Cardiac ventricle fibroblast (primary cell): Measurements from ENCODE around the gene ABCC6. TPM values are rescaled to one million over a fixed set of nuclear protein-coding genes. Genes with fewer than 3 reads are reported as not detected.

ENCODE experiments used
- total RNA-seq: library from RNA; depleted of rRNA; stranded (reverse); fragments of >200 nt; gene quantifications from 2 replicates; pipeline ENCODE4 v1.2.3, GENCODE V29; 2015

The ABCC6 gene
- 0.12 and 1.4 TPM in 2 replicates for total RNA-seq

GRCh38 chr16:16222850-16223661 is at the start of gene ABCC6:
Gene ABCC6, minus strand, starts transcription at chr16:16223494. Its CDS starts 60 bp downstream, at chr16:16223434.

Other genes starting within 250 kb of the ABCC6 start
- gene NOMO3, start 9.0 kb upstream of the ABCC6 start, total RNA-seq = 34.3 and 70.9 TPM in 2 replicates
- 4.7 and 7.4 TPM in 2 replicates for gene NPIPA7, start 155.6 kb upstream of the ABCC6 start, total RNA-seq